Lower leg skin (tissue), 4 donors: ENCODE measurements around the gene TBXAS1. TPM values are rescaled to one million over a fixed set of nuclear protein-coding genes. Genes with fewer than 3 reads are reported as not detected.
"Not testable (repeated sequence)": the region's sequence is repeated elsewhere in the genome, so short reads cannot be mapped to it uniquely, and the experiment has no call there.

Experiments used
- DNase-seq, 2 donors: peaks; one replicate each; pipeline ENCODE4 v3.0.0-alpha.2; 2019; ENCODE audit warnings: low spot score in 2 of 2
- H3K4me3 ChIP-seq: fragments of 200-600 bp; sonication (generic); 2 replicates; pipeline ENCODE4 v1.5.1; 2017; ENCODE audit warnings: mild to moderate bottlenecking, low read depth; ENCODE audit not compliant: poor library complexity, severe bottlenecking
- CTCF ChIP-seq, 3 donors: fragments of 450-650 bp; IDR thresholded peaks; one replicate each; pipeline ENCODE4 v1.5.1; 2016; ENCODE audit warnings: antibody characterized with exemption in 3 of 3, mild to moderate bottlenecking in 3 of 3, moderate library complexity in 2 of 3
- POLR2A ChIP-seq, 2 donors: fragments of 450-650 bp; IDR thresholded peaks; one replicate each; pipeline ENCODE4 v1.6.1; 2016 to 2017; ENCODE audit warnings: antibody characterized with exemption in 2 of 2, mild to moderate bottlenecking in 1 of 2, moderate library complexity in 1 of 2
- WGBS, 2 donors: methylation state at CpG; one replicate each; pipeline ENCODE4 v1.1.5; 2018; 5-methylcytosine and 5-hydroxymethylcytosine counted together
- intact Hi-C: fragments of 100-400 bp; cut with DNase I; formaldehyde crosslinking; loops from one replicate; pipeline ENCODE4 v1.15.0; 2023; ENCODE audit warnings: low total_unique reads
- total RNA-seq, 4 donors: library from RNA; depleted of rRNA; stranded (reverse); fragments of >200 nt; gene quantifications; one replicate each; pipeline ENCODE4 v1.1.0, GENCODE V29; 2016

The TBXAS1 gene
- total RNA-seq, 4 donors from 2014 or later = 0.91 to 9.9 (median 2.4) TPM

GRCh38 chr7:139901056-139901795 is 72.2 kb downstream of the TBXAS1 start:
- TF ChIP-seq CTCF (IDR thresholded peaks at IDR 0.05) (no peak), POLR2A (IDR thresholded peaks at IDR 0.05) (no peak)
- intact Hi-C loops = no loop called here
- DNase-seq = no peak
- 81 to 85% methylated on average over 6 of the region's 6 CpGs for WGBS, 2 donors
- no peak overlapping the region for H3K4me3 ChIP-seq

GRCh38 chr7:139901901-139902300 is 72.8 kb downstream of the TBXAS1 start:
- intact Hi-C loops = no loop called here
- 84% methylated on average over 3 of the region's 3 CpGs for whole genome bisulfite sequencing, 2 donors
- TF ChIP-seq CTCF (IDR thresholded peaks at IDR 0.05) = no peak
- TF ChIP-seq POLR2A (IDR thresholded peaks at IDR 0.05) = no peak
- no peak for DNase-seq
- no peak overlapping the region for H3K4me3 ChIP-seq

- H3K4me3 ChIP-seq = no peak overlapping the region
- 54 to 75% methylated on average over 4 of the region's 4 CpGs for WGBS, 2 donors
- no peak for TF ChIP-seq POLR2A (IDR thresholded peaks at IDR 0.05)
- DNase-seq = no peak
- intact Hi-C loops = no loop called here
These were observed 73.5 kb downstream of the TBXAS1 start for GRCh38 chr7:139902436-139903102.

- WGBS, 2 donors = 75 to 80% methylated on average over 2 of the region's 2 CpGs
- H3K4me3 ChIP-seq, DNase-seq, intact Hi-C loops: not testable (repeated sequence)
These were observed 74.0 kb downstream of the TBXAS1 start for GRCh38 chr7:139903103-139903477.

- no peak overlapping the region for H3K4me3 ChIP-seq
- intact Hi-C loops = no loop called here
- no peak for TF ChIP-seq POLR2A (IDR thresholded peaks at IDR 0.05)
- no peak for TF ChIP-seq CTCF (IDR thresholded peaks at IDR 0.05)
- no peak for DNase-seq
These were observed 77.8 kb downstream of the TBXAS1 start for GRCh38 chr7:139906879-139907278.

GRCh38 chr7:139908792-139909191 is 79.7 kb downstream of the TBXAS1 start:
- DNase-seq = no peak
- no peak overlapping the region for H3K4me3 ChIP-seq
- intact Hi-C loops = no loop called here
- TF ChIP-seq POLR2A (IDR thresholded peaks at IDR 0.05) (no peak), CTCF (IDR thresholded peaks at IDR 0.05) (no peak)
